Uterus (tissue), 2 donors: ENCODE results near the gene HNRNPC.

Source experiments
- POLR2A ChIP-seq, 2 donors: fragments of 450-650 bp; IDR thresholded peaks; one replicate each; pipeline ENCODE4 v1.6.1; 2016; ENCODE audit warnings: antibody characterized with exemption in 2 of 2, mild to moderate bottlenecking in 1 of 2, moderate library complexity in 1 of 2
- TF ChIP-seq, protein P1 (sequence below), 4 experiments: fragments of 200-600 bp in 2 of 4; fragments of 450-650 bp in 2 of 4; sonication (generic) in 2 of 4; IDR thresholded peaks; one replicate each; pipeline ENCODE4 v1.5.1; 2016 to 2019; ENCODE audit warnings: antibody characterized with exemption in 4 of 4, mild to moderate bottlenecking in 2 of 4, moderate library complexity in 1 of 4

DNA sequence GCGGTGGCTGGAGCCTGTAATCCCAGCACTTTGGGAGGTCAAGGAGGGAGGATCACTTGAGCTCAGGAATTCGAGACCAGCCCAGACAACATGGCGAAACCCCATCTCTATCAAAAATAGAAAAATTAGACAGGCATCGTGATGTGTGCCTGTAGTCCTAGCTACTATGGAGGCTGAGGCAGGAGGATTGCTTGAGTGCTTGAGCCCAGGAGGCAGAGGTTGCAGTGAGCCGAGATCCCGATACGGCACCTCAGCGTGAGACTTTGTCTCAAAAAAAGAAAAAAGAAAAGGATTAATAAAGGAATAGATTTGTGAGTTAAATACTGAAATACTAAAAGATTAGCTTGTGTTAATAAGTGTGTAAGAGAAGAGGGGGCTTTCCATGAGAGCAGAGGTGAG lies 40.0 kb upstream of the HNRNPC start:
- TF ChIP-seq, protein P1, sequence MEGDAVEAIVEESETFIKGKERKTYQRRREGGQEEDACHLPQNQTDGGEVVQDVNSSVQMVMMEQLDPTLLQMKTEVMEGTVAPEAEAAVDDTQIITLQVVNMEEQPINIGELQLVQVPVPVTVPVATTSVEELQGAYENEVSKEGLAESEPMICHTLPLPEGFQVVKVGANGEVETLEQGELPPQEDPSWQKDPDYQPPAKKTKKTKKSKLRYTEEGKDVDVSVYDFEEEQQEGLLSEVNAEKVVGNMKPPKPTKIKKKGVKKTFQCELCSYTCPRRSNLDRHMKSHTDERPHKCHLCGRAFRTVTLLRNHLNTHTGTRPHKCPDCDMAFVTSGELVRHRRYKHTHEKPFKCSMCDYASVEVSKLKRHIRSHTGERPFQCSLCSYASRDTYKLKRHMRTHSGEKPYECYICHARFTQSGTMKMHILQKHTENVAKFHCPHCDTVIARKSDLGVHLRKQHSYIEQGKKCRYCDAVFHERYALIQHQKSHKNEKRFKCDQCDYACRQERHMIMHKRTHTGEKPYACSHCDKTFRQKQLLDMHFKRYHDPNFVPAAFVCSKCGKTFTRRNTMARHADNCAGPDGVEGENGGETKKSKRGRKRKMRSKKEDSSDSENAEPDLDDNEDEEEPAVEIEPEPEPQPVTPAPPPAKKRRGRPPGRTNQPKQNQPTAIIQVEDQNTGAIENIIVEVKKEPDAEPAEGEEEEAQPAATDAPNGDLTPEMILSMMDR (IDR thresholded peaks at IDR 0.05): no peak
- TF ChIP-seq POLR2A (IDR thresholded peaks at IDR 0.05): no peak
